Limb (tissue), 2 donors: ENCODE measurements around the gene CSH1.
"Not testable (repeated sequence)": the region's sequence is repeated elsewhere in the genome, so short reads cannot be mapped to it uniquely, and the experiment has no call there.

ENCODE experiments used
- DNase-seq, 2 donors: peaks; one replicate each; pipeline ENCODE4 v3.0.0-alpha.2; 2016; ENCODE audit errors: extremely low spot score in 2 of 2

CSH1 gene

GRCh38 chr17:63904796-63905195 is 8.4 kb upstream of the CSH1 start:
- DNase-seq: not testable (repeated sequence)

GRCh38 chr17:63903787-63904201 is 7.4 kb upstream of the CSH1 start:
- not testable (repeated sequence) for DNase-seq

- DNase-seq: not testable (repeated sequence)
Measured at GRCh38 chr17:63901971-63902370, 5.6 kb upstream of the CSH1 start.

- not testable (repeated sequence) for DNase-seq
Measured at GRCh38 chr17:63898899-63899798, 2.8 kb upstream of the CSH1 start.

GRCh38 chr17:63894821-63895220 is 1.6 kb downstream of the CSH1 start:
- not testable (repeated sequence) for DNase-seq

- not testable (repeated sequence) for DNase-seq
Measured at GRCh38 chr17:63894021-63894420, 2.4 kb downstream of the CSH1 start.

GRCh38 chr17:63892316-63893037 is 3.9 kb downstream of the CSH1 start:
- not testable (repeated sequence) for DNase-seq

- DNase-seq: peak; percentile 29 to 46
Measured at GRCh38 chr17:63889026-63889848, 7.1 kb downstream of the CSH1 start.

GRCh38 chr17:63885119-63885518 is 11.3 kb downstream of the CSH1 start:
- DNase-seq: not testable (repeated sequence)

GRCh38 chr17:63882626-63883126 is 13.7 kb downstream of the CSH1 start:
- DNase-seq: not testable (repeated sequence)

GRCh38 chr17:63881935-63882601 is 14.3 kb downstream of the CSH1 start, which contains the start of gene GH2:
GH2 (minus strand) TSS chr17:63881944; CDS start chr17:63881801, 143 bp downstream.
- DNase-seq: peak; percentile 6 to 59

GRCh38 chr17:63881337-63881736 is 15.0 kb downstream of the CSH1 start:
- not testable (repeated sequence) for DNase-seq

GRCh38 chr17:63880706-63881105 is 15.7 kb downstream of the CSH1 start:
- DNase-seq: no peak

GRCh38 chr17:63878413-63878812 is 18.0 kb downstream of the CSH1 start:
- not testable (repeated sequence) for DNase-seq

GRCh38 chr17:63874693-63875092 is 21.7 kb downstream of the CSH1 start:
- DNase-seq: not testable (repeated sequence)

GRCh38 chr17:63874061-63874626 is 22.2 kb downstream of the CSH1 start:
- DNase-seq: not testable (repeated sequence)

- not testable (repeated sequence) for DNase-seq
Measured at GRCh38 chr17:63873577-63873976, 22.8 kb downstream of the CSH1 start, which contains the start of gene CSH2. CSH2 (minus strand) TSS chr17:63873677; CDS start chr17:63873614, 63 bp downstream.

GRCh38 chr17:63871646-63872365 is 24.6 kb downstream of the CSH1 start:
- not testable (repeated sequence) for DNase-seq

- DNase-seq: not testable (repeated sequence)
Measured at GRCh38 chr17:63870292-63870665, 26.1 kb downstream of the CSH1 start.
